Activated CD4-positive, alpha-beta memory T cell treated with anti-CD3 and anti-CD28 coated beads, Interleukin-2, amount 10 ng/mL, durations not matched to agents 7 days and 5 days (primary cell): Measurements from ENCODE around the gene CHM. TPM values are rescaled to one million over a fixed set of nuclear protein-coding genes. Genes with fewer than 3 reads are reported as not detected.
A peak's percentile ranks its signal among the peaks of the same experiment; 100 is the strongest.
"Not testable (repeated sequence)": the region's sequence is repeated elsewhere in the genome, so short reads cannot be mapped to it uniquely, and the experiment has no call there.

ENCODE experiments used
- CTCF ChIA-PET: fragments of 350-600 bp; sonication (Branson Sonifier 250); formaldehyde crosslinking; loops from one replicate; lab custom pipeline; 2021; ENCODE audit warnings: antibody characterized with exemption, inconsistent platforms; lab: Charles Lee
- POLR2A ChIA-PET: fragments of 350-600 bp; sonication (Branson Sonifier 250); formaldehyde crosslinking; loops from one replicate; lab custom pipeline; 2021; ENCODE audit warnings: antibody characterized with exemption; lab: Charles Lee
- DNase-seq: peaks from one replicate; pipeline ENCODE4 v3.0.0-alpha.2; 2020
- H3K27ac Mint-ChIP-seq: one replicate; pipeline ENCODE4 v1.8.0; 2021; ENCODE audit warnings: mild to moderate bottlenecking, mixed read lengths
- H3K27me3 Mint-ChIP-seq: one replicate; pipeline ENCODE4 v1.8.0; 2021; ENCODE audit warnings: mixed read lengths
- H3K36me3 Mint-ChIP-seq: one replicate; pipeline ENCODE4 v1.8.0; 2021; ENCODE audit warnings: low read depth, mixed read lengths
- H3K4me1 Mint-ChIP-seq: one replicate; pipeline ENCODE4 v1.8.0; 2021; ENCODE audit warnings: mixed read lengths
- H3K4me3 Mint-ChIP-seq: one replicate; pipeline ENCODE4 v1.8.0; 2021; ENCODE audit warnings: mild to moderate bottlenecking, mixed read lengths
- H3K9me3 Mint-ChIP-seq: one replicate; pipeline ENCODE4 v1.8.0; 2021; ENCODE audit warnings: mixed read lengths
- total RNA-seq, 2 experiments: library from RNA; stranded (reverse); gene quantifications; one replicate each; pipeline ENCODE4 v1.2.3, GENCODE V29; 2021

Gene CHM
- total RNA-seq, 2 experiments from 2014 or later, result 16.1 to 16.2 TPM

DNA sequence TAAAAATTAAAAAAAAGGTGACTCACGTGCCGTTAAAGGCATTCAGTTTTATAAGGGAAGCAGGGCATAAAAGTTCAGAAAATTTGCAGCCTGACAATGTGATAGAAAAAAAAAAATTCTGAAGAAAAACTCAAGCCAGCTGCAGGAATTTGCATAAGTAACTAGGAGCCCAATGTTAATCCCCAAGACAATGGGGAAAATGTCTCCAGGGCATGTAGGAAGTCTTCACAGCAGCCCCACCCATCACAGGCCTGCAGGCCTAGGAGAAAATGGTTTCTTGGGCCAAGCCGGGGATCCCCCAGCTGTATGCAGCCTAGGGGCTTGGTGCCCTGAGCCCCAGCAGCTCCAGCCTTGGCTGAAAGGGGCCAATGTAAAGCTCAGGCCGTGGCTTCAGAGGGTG, 31.2 kb downstream of the CHM start:
- peaks cover 3% of the 10 kb centered on the region for H3K4me1 Mint-ChIP-seq
- H3K4me3 Mint-ChIP-seq, result no peak overlapping the region
- ChIA-PET POLR2A (no interaction called here), CTCF (no interaction called here)
- H3K9me3 Mint-ChIP-seq, result peaks cover 5% of the 10 kb centered on the region
- no peak overlapping the region for H3K27ac Mint-ChIP-seq
- no peaks in the 10 kb centered on the region for H3K27me3 Mint-ChIP-seq
- no peak for DNase-seq
- H3K36me3 Mint-ChIP-seq, result peaks cover 24% of the 10 kb centered on the region

DNA sequence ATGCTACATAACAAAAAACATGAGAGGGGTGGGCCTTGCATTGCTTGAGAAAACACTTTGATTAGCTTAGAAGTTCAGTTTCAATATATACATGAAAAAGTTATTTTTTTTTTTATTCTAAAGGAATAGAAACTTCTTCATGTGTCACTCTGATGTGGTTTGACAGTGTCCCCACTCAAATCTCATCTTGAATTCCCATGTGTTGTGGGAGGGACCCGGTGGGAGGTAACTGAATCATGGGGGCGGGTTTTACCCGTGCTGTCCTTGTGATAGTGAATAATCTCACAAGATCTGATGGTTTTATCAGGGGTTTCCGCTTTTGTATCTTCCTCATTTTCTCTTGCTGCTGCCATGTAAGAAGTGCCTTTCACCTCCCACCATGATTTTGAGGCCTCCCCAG, 32.4 kb downstream of the CHM start:
- peaks cover 22% of the 10 kb centered on the region for H3K36me3 Mint-ChIP-seq
- H3K27me3 Mint-ChIP-seq, H3K4me3 Mint-ChIP-seq, POLR2A ChIA-PET, H3K27ac Mint-ChIP-seq, CTCF ChIA-PET, DNase-seq, H3K4me1 Mint-ChIP-seq, H3K9me3 Mint-ChIP-seq: not testable (repeated sequence)

DNA sequence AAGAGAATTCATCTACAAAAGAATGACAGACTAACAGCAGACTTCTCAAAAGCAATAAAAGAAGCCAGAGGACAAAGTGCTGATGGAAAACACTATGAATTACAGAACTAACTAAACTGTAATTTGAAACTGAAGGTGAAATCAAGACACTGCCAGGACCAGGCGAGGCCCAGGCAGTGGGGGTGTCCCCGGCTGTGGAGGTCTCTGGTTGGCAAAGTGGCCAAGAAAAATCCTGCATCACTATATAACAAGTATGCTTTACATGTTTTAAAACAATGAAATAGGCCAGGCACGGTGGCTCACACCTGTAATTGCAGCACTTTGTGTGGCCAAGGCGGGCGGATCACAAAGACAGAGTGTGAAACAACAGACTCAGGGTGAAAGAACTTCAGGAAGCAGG, 32.9 kb downstream of the CHM start:
- POLR2A ChIA-PET, result no interaction called here
- H3K9me3 Mint-ChIP-seq, result peaks cover 7% of the 10 kb centered on the region
- H3K4me1 Mint-ChIP-seq, result peaks cover 3% of the 10 kb centered on the region
- no peaks in the 10 kb centered on the region for H3K27me3 Mint-ChIP-seq
- DNase-seq, result no peak
- no peak overlapping the region for H3K4me3 Mint-ChIP-seq
- H3K27ac Mint-ChIP-seq, result no peak overlapping the region
- peaks cover 21% of the 10 kb centered on the region for H3K36me3 Mint-ChIP-seq
- CTCF ChIA-PET, result no interaction called here

DNA sequence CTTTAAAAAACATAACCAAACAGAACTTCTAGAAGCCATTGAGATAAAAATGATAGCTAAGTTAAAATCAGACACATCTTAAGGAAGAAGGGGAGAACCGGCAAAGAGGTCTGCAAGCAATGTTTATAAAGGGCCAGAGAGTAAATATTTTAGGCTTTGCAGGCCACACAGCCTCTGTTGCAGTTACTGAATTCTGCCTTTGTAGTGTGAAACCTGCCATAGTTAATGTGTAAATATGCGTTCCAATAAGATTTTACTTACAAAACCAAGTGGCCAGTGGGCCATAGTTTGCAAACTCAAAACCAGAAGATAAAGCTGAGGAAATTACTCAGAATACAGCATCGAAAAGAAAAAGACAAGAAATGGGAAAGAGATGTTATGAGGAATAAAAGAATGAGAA, 33.6 kb downstream of the CHM start:
- Mint-ChIP-seq H3K27ac (no peak overlapping the region), H3K36me3 (peaks cover 24% of the 10 kb centered on the region), H3K9me3 (peaks cover 7% of the 10 kb centered on the region), H3K4me1 (peaks cover 3% of the 10 kb centered on the region), H3K27me3 (no peaks in the 10 kb centered on the region), H3K4me3 (no peak overlapping the region)
- DNase-seq, result no peak
- POLR2A ChIA-PET, result no interaction called here
- CTCF ChIA-PET, result no interaction called here

DNA sequence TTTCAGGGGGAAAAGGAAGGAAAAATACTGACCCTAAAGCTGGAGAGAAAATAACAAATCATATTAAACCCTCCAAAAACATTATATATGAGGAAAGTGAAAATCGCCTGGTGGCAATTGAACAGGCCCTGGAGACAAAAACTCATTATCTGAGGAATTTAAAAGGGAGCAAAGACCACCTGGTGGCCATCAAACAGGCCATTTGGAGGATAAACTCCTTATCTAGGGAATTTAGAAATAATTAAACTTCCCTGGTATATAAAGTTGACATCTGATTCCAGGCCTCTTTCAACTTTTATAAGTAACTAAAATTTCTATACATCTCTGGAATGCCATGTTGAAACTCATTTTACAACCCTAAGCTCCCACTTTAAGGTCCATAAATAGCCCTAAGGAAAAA, 35.2 kb downstream of the CHM start:
- H3K27me3 Mint-ChIP-seq, result no peaks in the 10 kb centered on the region
- POLR2A ChIA-PET, result no interaction called here
- DNase-seq, result no peak
- H3K36me3 Mint-ChIP-seq, result peaks cover 19% of the 10 kb centered on the region
- CTCF ChIA-PET, result no interaction called here
- H3K27ac Mint-ChIP-seq, result no peak overlapping the region
- peaks cover 3% of the 10 kb centered on the region for H3K4me1 Mint-ChIP-seq
- H3K9me3 Mint-ChIP-seq, result peaks cover 7% of the 10 kb centered on the region
- no peak overlapping the region for H3K4me3 Mint-ChIP-seq

DNA sequence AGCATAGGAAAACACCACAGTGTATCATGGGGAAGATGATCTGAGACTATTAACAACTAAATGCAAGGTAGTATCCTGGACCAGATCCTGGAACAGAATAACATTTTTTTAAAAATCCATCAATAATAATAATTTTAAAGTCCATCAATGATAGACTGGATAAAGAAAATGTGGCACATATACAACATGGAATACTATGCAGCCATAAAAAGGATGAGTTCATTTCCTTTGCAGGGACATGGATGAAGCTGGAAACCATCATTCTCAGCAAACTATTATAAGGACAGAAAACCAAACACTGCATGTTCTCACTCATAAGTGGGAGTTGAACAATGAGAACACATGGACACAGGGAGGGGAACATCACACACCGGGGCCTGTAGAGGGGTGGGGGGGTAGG, 37.6 kb downstream of the CHM start:
- DNase-seq, H3K4me3 Mint-ChIP-seq, H3K4me1 Mint-ChIP-seq, POLR2A ChIA-PET, H3K27me3 Mint-ChIP-seq, H3K27ac Mint-ChIP-seq, H3K9me3 Mint-ChIP-seq, CTCF ChIA-PET: not testable (repeated sequence)
- H3K36me3 Mint-ChIP-seq, result peaks cover 16% of the 10 kb centered on the region

DNA sequence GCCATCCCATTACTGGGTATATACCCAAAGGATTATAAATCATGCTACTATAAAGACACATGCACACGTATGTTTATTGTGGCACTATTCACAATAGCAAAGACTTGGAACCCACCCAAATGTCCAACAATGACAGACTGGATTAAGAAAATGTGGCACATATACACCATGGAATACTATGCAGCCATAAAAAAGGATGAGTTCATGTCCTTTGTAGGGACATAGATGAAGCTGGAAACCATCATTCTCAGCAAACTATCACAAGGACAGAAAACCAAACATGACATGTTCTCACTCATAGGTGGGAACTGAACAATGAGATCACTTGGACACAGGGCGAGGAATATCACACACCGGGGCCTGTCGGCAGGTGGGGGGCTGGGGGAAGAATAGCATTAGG, 39.5 kb downstream of the CHM start:
- H3K27ac Mint-ChIP-seq, H3K27me3 Mint-ChIP-seq, CTCF ChIA-PET, DNase-seq, H3K4me3 Mint-ChIP-seq, H3K4me1 Mint-ChIP-seq, POLR2A ChIA-PET, H3K9me3 Mint-ChIP-seq: not testable (repeated sequence)
- H3K36me3 Mint-ChIP-seq, result peaks cover 11% of the 10 kb centered on the region

DNA sequence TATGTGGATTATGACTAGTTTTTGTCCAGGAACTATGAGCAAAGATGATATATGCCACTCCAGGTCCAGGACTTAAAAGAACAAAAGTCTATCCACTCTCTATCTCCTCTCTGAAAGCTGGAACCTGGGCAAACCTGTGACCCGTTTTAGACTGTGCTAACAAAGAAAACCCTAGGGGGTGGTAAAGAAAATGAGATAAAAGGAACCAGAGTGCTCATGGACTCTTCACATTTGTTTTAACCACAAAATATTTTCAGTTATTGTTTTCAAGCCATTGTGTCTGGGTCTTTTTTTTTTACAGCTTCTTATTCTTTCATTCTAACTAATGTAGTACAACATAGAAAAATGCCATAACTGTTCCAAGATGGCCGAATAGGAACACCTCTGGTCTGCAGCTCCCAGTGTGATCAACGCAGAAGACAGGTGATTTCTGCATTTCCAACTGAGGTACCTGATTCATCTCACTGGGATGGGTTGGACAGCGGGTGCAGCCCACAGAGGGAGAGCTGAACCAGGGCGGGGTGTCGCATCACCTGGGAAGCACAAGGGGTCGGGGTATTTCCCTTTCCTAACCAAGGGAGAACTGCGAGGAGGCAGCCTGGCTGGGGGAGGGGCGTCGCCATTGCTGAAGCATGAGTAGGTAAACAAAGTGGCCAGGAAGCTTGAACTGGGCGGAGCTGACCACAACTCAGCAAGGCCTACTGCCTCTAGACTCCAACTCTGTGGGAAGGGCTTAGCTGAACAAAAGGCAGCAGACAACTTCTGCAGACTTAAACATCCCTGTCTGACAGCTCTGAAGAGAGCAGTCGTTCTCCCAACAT, 45.1 kb downstream of the CHM start:
- Mint-ChIP-seq H3K4me1 (peaks cover 24% of the 10 kb centered on the region), H3K4me3 (no peak overlapping the region), H3K27me3 (no peaks in the 10 kb centered on the region), H3K9me3 (no peaks in the 10 kb centered on the region), H3K36me3 (peaks cover 6% of the 10 kb centered on the region), H3K27ac (no peak overlapping the region)
- CTCF ChIA-PET, result no interaction called here
- DNase-seq, result peak; percentile 30
- POLR2A ChIA-PET, result no interaction called here

DNA sequence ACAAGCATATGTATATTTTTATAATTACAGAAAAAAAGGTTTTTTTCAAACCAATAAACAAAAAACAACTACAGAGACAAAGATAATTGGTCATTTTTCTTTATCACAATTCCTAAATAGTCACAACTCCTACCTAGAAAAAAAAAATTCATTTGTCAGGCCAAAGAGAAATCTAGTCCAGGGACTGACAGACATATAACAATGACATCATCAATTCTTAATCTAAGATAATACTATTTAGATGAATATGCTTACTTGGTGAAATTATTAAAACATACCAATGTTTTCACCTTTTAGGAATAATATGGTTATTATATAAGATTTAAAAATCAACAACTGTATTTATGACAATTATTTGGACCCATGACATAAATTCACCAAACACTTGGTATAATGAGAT, 48.4 kb downstream of the CHM start:
- ChIA-PET POLR2A (no interaction called here), CTCF (no interaction called here)
- no peak for DNase-seq
- Mint-ChIP-seq H3K9me3 (no peaks in the 10 kb centered on the region), H3K36me3 (no peaks in the 10 kb centered on the region), H3K27ac (no peak overlapping the region), H3K4me3 (no peak overlapping the region), H3K4me1 (peaks cover 26% of the 10 kb centered on the region), H3K27me3 (no peaks in the 10 kb centered on the region)

DNA sequence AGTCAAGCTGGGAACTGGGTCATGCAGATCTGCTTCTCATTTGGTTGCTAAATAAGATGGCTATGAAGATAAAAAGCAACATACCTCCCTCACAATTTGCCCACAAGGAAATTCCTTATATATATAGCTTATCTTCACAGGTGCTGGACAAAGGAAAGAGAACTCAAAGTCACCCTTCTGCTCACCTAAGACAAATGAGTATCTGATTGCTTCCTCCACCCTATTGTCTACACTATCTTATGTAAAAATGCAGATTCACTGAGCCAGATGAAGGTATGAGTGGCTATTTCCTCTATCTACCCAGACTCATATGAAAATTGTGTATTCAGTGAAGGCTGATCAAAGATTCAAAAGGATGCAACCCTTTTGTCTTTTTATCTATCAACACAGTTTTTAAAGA, 50.8 kb downstream of the CHM start:
- ChIA-PET POLR2A (no interaction called here), CTCF (no interaction called here)
- no peaks in the 10 kb centered on the region for H3K27me3 Mint-ChIP-seq
- H3K27ac Mint-ChIP-seq, result no peak overlapping the region
- no peaks in the 10 kb centered on the region for H3K36me3 Mint-ChIP-seq
- H3K9me3 Mint-ChIP-seq, result no peaks in the 10 kb centered on the region
- no peak for DNase-seq
- peaks cover 14% of the 10 kb centered on the region for H3K4me1 Mint-ChIP-seq
- no peak overlapping the region for H3K4me3 Mint-ChIP-seq

DNA sequence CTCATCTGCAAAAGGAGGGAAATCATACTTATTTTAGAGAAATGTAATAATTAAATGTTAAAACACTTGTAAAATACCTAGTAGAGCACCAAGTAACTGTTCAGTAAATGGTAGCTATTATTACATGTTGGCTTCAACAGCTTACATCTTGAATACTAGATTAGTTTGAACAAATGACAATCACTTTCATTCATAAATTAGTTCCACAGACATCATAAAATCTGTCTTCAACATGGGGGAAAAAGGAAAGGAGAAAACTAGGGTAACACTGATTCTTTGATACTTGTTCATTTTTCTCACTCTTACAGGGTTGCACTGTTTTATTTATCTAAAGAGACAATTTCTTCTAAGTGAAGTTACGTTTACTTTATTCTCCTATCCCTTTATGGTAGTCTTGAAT, 51.7 kb downstream of the CHM start:
- CTCF ChIA-PET, result no interaction called here
- no peak overlapping the region for H3K4me3 Mint-ChIP-seq
- POLR2A ChIA-PET, result no interaction called here

DNA sequence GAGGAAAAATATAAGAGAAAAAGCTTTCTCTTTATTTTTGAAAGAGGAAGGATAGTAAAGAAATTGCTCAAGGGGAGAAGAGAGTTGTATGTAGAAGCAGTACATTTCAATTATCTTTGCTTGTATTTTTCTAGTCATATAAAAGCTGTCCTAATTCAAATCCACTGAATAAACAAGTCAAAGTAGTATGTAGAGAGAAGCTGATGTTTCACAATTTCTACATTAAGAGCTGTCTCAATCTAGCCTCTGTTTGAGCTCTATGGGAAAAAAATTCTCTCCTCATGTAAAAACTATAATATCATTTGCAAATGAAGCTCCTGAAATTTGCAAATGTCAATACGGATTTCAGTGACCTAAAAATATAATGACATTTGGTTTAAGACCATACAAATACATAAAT, 52.6 kb downstream of the CHM start:
- POLR2A ChIA-PET, result no interaction called here
- no peak for DNase-seq
- Mint-ChIP-seq H3K9me3 (no peaks in the 10 kb centered on the region), H3K27me3 (no peaks in the 10 kb centered on the region), H3K27ac (no peak overlapping the region), H3K36me3 (no peaks in the 10 kb centered on the region), H3K4me3 (no peak overlapping the region), H3K4me1 (peaks cover 11% of the 10 kb centered on the region)
- CTCF ChIA-PET, result no interaction called here

More for the DNA sequence above, 51.7 kb downstream of the CHM start:
- Mint-ChIP-seq H3K27me3 (no peaks in the 10 kb centered on the region), H3K36me3 (no peaks in the 10 kb centered on the region), H3K27ac (no peak overlapping the region), H3K4me1 (peaks cover 11% of the 10 kb centered on the region), H3K9me3 (no peaks in the 10 kb centered on the region)
- DNase-seq, result no peak

DNA sequence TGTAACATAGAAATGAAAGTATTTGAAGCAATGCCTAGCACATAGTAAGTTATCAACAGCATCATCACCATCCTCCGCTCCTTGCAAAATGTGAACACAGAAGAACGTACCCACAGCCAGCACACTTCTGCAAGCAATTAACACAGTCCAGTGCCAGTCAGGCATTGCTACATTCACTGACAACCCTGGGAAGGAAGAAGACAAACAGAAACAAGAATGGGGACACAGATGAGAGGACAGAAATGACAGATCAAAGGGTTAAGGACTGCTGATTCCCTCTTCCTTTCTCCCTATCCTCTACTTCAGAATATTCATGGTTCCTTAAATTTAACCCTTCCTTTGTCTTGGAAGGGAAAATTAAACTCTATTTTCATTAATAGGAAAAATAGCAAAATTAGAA, 53.1 kb downstream of the CHM start:
- Mint-ChIP-seq H3K4me3 (no peak overlapping the region), H3K9me3 (no peaks in the 10 kb centered on the region), H3K4me1 (peaks cover 11% of the 10 kb centered on the region), H3K36me3 (no peaks in the 10 kb centered on the region), H3K27ac (no peak overlapping the region), H3K27me3 (no peaks in the 10 kb centered on the region)
- POLR2A ChIA-PET, result no interaction called here
- no peak for DNase-seq
- CTCF ChIA-PET, result no interaction called here

DNA sequence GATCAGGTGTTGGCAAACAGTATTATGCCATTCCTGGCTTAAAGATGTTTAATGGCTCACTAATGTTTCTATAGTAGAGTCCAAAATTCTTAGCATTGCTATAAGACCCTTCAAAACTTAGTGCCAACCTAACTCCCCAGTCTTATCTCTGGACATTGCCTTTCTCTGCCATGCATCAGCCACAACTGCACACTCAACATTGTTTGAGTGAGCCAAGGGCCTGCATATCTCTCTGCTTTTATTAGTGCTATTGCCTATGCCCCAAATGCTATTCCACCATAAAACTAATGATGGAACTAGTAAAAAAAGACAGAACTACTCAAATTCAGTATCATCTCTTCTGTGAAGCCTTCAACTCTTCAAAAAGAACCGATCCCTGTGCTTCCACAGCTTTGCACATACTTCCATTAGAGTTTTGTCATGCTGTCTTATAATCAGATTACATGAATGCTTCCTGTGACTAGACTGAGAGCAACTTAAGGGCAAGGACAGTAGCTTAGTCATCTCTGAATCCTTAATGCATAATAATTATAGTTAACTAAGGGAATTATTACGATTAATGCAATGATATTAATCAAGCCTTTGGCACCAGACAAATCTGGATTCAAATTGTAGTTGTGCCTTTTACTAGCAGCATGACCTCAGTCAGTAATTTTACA, 53.7 kb downstream of the CHM start:
- no peak overlapping the region for H3K27ac Mint-ChIP-seq
- no peaks in the 10 kb centered on the region for H3K27me3 Mint-ChIP-seq
- no peak for DNase-seq
- ChIA-PET CTCF (no interaction called here), POLR2A (no interaction called here)
- H3K4me1 Mint-ChIP-seq, result peaks cover 11% of the 10 kb centered on the region
- H3K36me3 Mint-ChIP-seq, result no peaks in the 10 kb centered on the region
- H3K9me3 Mint-ChIP-seq, result no peaks in the 10 kb centered on the region
- no peak overlapping the region for H3K4me3 Mint-ChIP-seq
